ENCODE measurements around the gene C2orf42. TPM values are rescaled to one million over a fixed set of nuclear protein-coding genes. Genes with fewer than 3 reads are reported as not detected.
A peak's percentile ranks its signal among the peaks of the same experiment; 100 is the strongest.
"Not testable (repeated sequence)": the region's sequence is repeated elsewhere in the genome, so short reads cannot be mapped to it uniquely, and the experiment has no call there.

The C2orf42 gene
- total RNA-seq, 2 donors from 2014 or later = 7.8 to 13.9 TPM

DNA sequence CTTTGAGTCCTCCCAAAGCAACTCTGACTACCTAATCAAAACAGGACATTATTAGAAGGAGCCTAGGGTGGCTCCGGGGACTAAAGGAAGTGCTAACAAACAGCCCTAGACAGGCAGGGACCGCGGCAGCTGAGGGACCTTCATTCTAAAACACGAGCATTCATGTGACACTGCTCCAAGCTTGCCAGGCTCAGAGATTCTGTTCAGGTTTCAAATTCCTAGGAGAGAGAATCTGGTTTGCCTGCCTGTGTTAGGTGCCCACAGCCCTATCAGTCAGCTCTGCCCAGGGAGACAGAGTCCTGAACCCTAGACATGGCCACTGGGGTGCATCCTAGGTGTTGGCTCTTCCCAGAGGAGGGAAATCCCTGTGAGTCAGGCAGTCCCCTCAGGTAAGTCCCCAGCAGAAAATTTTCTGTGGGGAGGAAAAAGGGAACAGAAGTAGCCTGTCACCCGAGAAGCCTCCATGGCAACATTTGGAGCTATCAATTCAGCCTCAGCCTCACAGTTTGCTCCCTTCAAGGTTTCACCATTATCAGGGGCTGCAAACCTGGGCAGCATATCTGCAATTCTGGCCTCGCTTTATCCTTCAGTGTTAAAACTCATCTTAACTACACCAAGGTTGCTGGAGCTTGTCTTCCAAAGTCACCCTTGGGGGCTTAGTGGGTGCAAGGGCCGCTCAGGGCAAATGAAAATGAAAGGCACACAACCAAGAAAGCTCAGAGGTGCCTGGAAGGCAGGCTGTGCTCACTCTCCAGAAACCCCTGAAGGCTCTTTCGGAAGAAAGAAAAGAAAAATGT is 75.0 kb downstream of the C2orf42 start:
- DNase-seq (no peak), ATAC-seq (no peak)
- intact Hi-C loops (cut with DNase I, micrococcal nuclease) = no loop called here

DNA sequence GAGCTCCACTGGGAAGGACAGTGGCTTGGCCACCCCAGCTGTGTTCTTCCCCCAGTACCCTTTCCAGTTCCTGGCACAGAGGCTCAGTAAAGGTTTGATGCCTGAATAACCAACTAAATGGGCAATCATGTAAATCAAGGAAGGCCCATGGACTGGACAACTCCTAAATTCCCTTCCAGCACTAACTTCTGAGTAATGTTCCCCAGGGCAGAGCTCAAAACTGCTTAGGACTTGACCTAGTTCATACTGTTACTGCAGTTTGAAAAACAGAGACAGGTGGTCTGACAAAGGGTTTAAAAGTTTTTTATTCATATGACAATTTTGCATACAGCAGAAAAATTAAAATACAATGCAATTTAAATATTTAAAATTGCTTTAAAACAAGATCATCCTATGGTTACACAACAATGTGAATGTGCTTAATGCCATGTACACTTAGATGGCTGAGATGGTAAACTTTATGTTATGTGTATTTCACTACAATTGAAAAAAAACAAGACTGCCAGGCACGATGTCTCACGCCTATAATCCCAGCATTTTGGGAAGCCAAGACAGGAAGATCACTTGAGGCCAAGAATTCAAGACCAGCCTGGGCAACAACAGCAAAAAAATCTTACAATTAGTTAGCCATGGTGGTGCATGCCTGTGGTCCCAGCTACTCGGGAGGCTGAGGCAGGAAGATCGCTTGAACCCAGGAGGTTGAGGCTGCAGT is 77.3 kb downstream of the C2orf42 start:
- intact Hi-C loops (cut with DNase I, micrococcal nuclease) = no loop called here
- no peak for ATAC-seq
- DNase-seq = no peak

DNA sequence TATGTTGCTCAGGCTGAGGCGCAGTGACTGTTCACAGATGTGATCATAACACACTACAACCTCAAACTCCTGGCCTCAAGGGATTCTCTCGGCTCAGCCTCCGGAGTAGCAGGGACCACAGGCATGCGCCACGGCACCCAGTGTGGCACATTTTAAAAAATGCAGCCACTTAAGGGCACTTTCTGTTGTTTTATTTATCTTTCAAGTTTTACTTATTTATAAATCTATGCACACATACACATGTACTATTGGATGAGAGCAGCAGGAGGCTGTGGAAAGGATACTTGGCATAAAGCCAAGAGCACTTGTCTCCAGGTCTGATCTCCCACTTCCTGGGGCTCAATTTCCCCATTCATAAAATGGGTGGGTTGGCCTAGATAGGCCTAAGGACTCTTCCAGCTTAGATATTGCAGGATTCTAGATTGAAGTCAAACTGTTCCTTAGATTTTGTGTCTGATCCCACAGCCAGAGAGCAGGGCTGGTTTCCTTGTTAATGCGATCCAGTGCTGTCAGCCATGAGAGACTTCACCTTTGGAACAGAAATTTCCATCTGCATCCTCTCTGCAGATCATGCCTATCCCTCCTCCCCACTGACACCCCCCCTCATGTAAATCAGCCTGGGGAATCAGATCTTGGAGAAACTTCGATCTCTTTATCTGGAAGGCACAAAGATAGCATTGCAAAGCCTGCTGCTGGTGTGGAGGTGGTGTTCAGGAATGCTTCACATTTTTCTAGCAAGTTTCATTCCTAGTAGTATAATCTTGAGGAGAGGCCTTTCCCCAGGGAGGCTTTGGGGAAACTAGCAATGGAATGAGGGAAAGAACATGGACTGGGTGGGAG is 78.8 kb downstream of the C2orf42 start:
- peak in 1 of 2 donors; percentile 12 for DNase-seq
- intact Hi-C loops (cut with DNase I, micrococcal nuclease) = no loop called here
- no peak for ATAC-seq

DNA sequence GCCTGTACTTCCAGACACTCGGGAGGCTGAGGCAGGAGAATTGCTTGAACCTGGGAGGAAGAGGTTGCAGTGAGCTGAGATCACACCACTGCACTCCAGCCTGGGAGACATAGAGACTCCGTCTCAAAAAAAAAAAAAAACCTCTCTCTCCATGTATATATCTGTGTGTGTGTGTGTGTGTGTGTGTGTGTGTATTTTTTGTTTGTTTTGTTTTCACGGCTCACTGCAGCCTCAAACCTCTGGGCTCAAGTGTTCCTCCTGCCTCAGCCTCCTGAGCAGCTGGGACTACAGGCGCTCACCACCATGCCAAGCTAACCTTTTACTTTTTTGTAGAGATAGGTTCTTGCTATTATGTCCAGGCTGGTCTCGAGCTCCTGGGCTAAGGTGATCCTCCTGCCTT is 80.4 kb downstream of the C2orf42 start:
- DNase-seq = peak in 1 of 2 donors; percentile 12
- intact Hi-C loops (cut with DNase I, micrococcal nuclease); ATAC-seq: not testable (repeated sequence)

DNA sequence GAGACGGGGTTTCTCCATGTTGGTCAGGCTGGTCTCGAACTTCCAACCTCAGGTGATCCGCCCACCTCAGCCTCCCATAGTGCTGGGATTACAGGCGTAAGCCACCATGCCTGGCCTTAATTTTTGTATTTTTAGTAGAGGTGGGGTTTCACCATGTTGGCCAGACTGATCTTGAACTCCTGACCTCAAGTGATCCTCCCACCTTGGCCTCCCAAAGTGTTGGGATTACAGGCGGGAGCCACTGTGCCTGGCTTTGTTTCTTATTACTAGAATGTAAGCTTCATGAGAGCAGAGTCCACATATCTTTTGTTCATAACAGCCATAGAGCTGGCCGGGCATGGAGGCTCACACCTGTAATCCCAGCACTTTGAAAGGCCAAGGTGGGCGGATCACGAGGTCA is 84.7 kb downstream of the C2orf42 start:
- intact Hi-C loops (cut with DNase I, micrococcal nuclease) = not testable (repeated sequence)
- DNase-seq = peak in 1 of 2 donors; percentile 17

DNA sequence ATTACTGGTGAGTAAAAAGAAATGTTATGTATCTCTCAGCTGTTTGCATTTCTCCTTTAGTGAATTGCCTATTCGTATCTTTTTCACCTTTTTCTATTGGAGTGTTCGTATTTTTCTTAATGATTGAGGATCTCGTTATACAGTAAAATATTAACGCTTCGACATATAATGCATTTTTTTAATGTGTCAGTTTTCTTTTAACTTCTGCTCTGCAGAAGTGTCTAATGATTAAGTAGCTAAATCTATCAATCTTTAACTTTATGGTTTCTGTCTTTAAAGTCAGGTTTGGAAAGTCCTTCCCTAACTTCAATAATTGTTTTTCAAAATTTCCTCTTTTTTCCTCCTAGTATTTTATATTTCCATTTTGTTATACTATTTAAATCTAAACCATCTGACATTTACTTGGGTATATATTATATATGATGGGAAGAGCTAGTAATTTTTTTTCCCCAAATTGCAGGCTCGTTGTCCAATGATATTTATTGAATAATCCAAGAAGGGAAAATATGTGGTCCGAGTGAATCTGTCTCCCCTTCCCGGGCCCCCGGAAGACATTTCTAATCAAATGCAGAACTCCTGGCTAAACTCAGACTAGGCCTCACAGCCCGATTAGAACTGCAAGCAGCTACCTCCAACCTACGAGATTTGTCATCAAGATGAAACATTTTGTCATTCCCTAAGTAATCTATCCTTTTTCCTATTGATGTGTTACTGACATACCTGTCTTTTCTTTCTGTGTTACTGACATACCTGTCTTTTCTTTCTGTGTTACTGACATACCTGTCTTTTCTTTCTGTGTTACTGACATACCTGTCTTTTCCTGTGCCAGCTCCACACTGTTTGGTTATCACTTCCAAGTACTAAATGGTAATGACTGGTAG is 86.3 kb downstream of the C2orf42 start:
- no peak for ATAC-seq
- peak; percentile 31 to 39 for DNase-seq
- intact Hi-C loops (cut with DNase I, micrococcal nuclease) = no loop called here

More for the DNA sequence above, 84.7 kb downstream of the C2orf42 start:
- not testable (repeated sequence) for ATAC-seq

DNA sequence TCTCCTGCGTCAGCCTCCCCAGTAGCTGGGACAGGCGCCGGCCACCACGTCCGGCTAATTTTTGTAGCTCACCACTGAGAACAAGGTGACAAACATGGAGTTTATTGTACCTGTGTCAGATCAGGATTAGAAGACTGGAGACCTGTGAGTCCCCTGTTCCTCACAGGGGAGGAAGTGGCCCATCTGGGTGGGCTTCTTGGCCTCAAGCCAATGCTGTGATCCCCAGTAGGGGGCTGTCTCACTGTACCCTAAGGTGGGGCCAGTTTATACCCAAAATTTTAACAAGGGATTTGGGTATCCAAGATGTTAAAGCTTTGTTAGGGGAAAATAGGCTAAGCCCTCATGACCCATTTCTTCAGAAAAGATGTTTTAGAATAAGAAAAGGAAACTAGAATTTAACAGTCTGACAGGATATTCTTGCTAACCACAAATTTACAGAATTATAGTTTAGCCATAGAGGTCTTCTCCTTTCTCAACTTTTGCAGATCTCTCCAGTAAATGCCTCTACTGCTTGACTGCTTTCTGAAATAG is 87.2 kb downstream of the C2orf42 start:
- intact Hi-C loops (cut with DNase I, micrococcal nuclease) = no loop called here
- ATAC-seq (no peak), DNase-seq (peak in 1 of 2 donors; percentile 11)

DNA sequence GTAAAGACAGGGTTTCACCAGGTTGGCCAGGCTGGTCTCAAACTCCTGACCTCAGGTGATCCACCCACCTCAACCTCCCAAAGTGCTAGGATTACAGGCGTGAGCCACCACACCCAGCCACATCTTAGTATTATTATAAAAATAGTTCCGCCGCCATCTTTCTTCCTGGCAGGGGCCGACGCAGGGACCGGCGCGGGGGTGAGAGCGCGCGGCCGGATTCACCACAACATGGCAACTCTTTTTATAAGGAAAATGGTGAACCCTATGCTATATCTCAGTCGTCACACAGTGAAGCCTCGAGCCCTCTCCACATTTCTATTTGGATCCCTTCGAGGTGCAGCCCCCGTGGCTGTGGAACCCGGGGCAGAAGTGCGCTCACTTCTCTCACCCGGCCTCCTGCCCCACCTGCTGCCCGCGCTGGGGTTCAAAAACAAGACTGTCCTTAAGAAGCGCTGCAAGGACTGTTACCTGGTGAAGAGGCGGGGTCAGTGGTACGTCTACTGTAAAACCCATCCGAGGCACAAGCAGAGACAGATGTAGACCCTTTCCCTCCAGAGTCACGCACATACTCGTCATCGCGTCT is 88.4 kb downstream of the C2orf42 start:
- ATAC-seq; intact Hi-C loops (cut with DNase I, micrococcal nuclease): not testable (repeated sequence)
- DNase-seq = peak in 1 of 2 donors; percentile 10

DNA sequence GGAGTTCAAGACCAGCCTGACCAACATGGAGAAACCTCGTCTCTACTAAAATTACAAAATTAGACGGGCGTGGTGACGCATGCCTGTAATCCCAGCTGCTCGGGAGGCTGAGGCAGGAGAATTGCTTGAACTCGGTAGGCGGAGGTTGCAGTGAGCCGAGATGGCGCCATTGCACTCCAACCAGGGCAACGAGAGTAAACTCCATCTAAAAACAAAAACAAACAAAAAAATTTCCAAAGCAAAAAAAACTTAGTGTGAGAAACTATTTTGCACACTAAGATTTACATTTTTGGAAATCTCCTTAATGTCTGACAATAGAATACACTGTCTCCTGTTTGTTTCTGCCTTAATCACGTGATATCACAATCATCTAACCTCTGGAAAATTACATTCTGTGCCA is 89.1 kb downstream of the C2orf42 start:
- intact Hi-C loops (cut with DNase I, micrococcal nuclease); DNase-seq; ATAC-seq: not testable (repeated sequence)

DNA sequence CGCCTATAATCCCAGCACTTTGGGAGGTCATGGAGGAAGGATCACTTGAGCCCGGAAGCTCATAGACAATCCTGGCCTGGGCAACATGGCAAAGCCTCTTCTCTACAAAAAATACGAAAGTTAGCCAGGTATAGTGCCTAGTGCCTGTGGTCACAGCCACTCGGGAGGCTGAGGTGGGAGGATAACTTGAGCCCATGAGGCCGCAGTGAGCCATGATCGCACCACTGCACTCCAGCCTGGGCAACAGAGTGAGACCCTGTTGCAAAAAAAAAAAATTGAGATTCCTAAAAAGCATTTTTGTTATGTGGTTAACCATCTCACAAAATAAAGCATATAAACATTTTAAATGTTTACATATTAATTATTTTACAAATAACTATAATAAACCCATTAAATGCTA is 89.6 kb downstream of the C2orf42 start:
- intact Hi-C loops (cut with DNase I, micrococcal nuclease) = no loop called here
- DNase-seq (no peak), ATAC-seq (no peak)

Other genes with a start within 250 kb of the C2orf42 start
- 1 to 10 TPM in 1 of 2 donors, under 1 TPM in 1; 0.43 to 1.2 TPM for gene ASPRV1, start 229.4 kb downstream of the C2orf42 start, total RNA-seq
- 100 to 1,000 TPM; 263 to 293 TPM for gene PCBP1, start 103.5 kb downstream of the C2orf42 start, total RNA-seq
- gene TIA1, start 57.6 kb upstream of the C2orf42 start, total RNA-seq = 10 to 100 TPM; 82.2 to 84.0 TPM
- gene PCYOX1, start 67.1 kb upstream of the C2orf42 start, total RNA-seq = 10 to 100 TPM; 60.8 to 61.0 TPM
- 10 to 100 TPM; 86.2 to 88.9 TPM for gene SNRPG, start 102.7 kb upstream of the C2orf42 start, total RNA-seq
- gene FAM136A, start 111.0 kb upstream of the C2orf42 start, total RNA-seq = 10 to 100 TPM; 37.4 to 55.5 TPM

Data from left colon (tissue), 2 donors.